ENCODE measurements around the gene PPP4R2. TPM values are rescaled to one million over a fixed set of nuclear protein-coding genes. Genes with fewer than 3 reads are reported as not detected.

PPP4R2 gene
- total and polyA plus RNA-seq, 2 donors (not counting 3 experiments of a cell fraction or from before 2014, with no cell fraction given), result 6.5 to 74.4 TPM

- no peak overlapping the region for H2AFZ ChIP-seq (ENCODE audit: low read depth, low read length)
- H3K4me3 ChIP-seq (replicated peaks in 1 of 3; ENCODE audit: insufficient read depth in 1 of 3, low read depth in 1 of 3, low read length in 3 of 3), result no peak overlapping the region
- DNase-seq (ENCODE audit: low read depth, low spot score), result no peak
- peaks cover 99% of the 10 kb centered on the region for H3K79me2 ChIP-seq (ENCODE audit: control insufficient read depth, insufficient read depth, low read length)
- H3K4me1 ChIP-seq (ENCODE audit: control insufficient read depth, extremely low read depth, insufficient read depth, low read length), result peaks cover 11% of the 10 kb centered on the region
- ChIA-PET POLR2A (interaction anchor here (0.7 kb wide), 1 partner anchor 16 kb away, joined by 3 read pairs; no protein-coding TSS in a partner anchor), CTCF (interaction anchor here (0.7 kb wide), 1 partner anchor 12 kb away, joined by 4 read pairs; no protein-coding TSS in a partner anchor)
- intact Hi-C loops (cut with micrococcal nuclease) (no loop called here), dilution Hi-C loops (cut with MboI; ENCODE audit: extremely low pct_ligation_motif_present, low sequenced_read_pairs) (no loop called here)
- H4K20me1 ChIP-seq (replicated peaks; ENCODE audit: control insufficient read depth, extremely low read depth, insufficient read depth, low read length), result peaks cover 28% of the 10 kb centered on the region
- no peak overlapping the region for H3K4me2 ChIP-seq (ENCODE audit: insufficient read depth, low read length)
- no peak for TF ChIP-seq MAX (IDR thresholded peaks at IDR 0.05; ENCODE audit: insufficient read depth, insufficient read length)
- TF ChIP-seq CTCF (IDR thresholded peaks at IDR 0.05; ENCODE audit: extremely low read depth in 1 of 2, insufficient read depth in 1 of 2, low read depth in 1 of 2, low read length in 2 of 2), result no peak
- no peak for TF ChIP-seq GATA2 (IDR thresholded peaks at IDR 0.05; ENCODE audit: insufficient read depth, insufficient read length, low read depth, low read length)
- no peak for TF ChIP-seq EZH2 (IDR thresholded peaks at IDR 0.05; ENCODE audit: borderline replicate concordance, low read depth, low read length, severe bottlenecking)
- TF ChIP-seq FOS (IDR thresholded peaks at IDR 0.05; ENCODE audit: borderline replicate concordance, insufficient read depth, low read length), result no peak
- no peak for TF ChIP-seq POLR2AphosphoS5 (IDR thresholded peaks at IDR 0.05; ENCODE audit: insufficient read depth, low read depth, low read length)
- TF ChIP-seq MYC (IDR thresholded peaks at IDR 0.05; ENCODE audit: low read depth, low read length), result no peak
- no peak for TF ChIP-seq POLR2A (IDR thresholded peaks at IDR 0.05; ENCODE audit: low read depth, low read length)
- TF ChIP-seq JUN (IDR thresholded peaks at IDR 0.05; ENCODE audit: borderline replicate concordance, insufficient read depth, insufficient read length, low read depth), result no peak
- peaks cover 1 to 6% of the 10 kb centered on the region in 2 experiments for H3K36me3 ChIP-seq (ENCODE audit: control insufficient read depth in 2 of 2, extremely low read depth in 1 of 2, insufficient read depth in 2 of 2, low read length in 2 of 2)
- H3K27me3 ChIP-seq (ENCODE audit: control insufficient read depth in 2 of 2, insufficient read depth in 2 of 2, low read length in 2 of 2), result no peaks in the 10 kb centered on the region
- H3K27ac ChIP-seq (ENCODE audit: insufficient read depth, low read depth, low read length), result no peak overlapping the region
- FAIRE-seq, result no peak
- no peak overlapping the region for H3K9ac ChIP-seq (replicated peaks; ENCODE audit: extremely low read depth, insufficient read depth, low read length)
- no TSS peak for BruUV-seq (replicated peaks)
- no peaks in the 10 kb centered on the region for H3K9me1 ChIP-seq (replicated peaks; ENCODE audit: control insufficient read depth, extremely low read depth, insufficient read depth, low read length)
- H3K9me3 ChIP-seq (replicated peaks; ENCODE audit: control insufficient read depth, insufficient read depth, low read length), result no peaks in the 10 kb centered on the region
Measured at GRCh38 chr3:73004316-73004715, 7.7 kb downstream of the PPP4R2 start.

Data from endothelial cell of umbilical vein (primary cell).